OCI-LY1 (cell line): ENCODE data around the gene FFAR1.

Experiments used
- EZH2 ChIP-seq: fragments of 200-600 bp; sonication (generic), shearing (Covaris generic); IDR thresholded peaks from 2 replicates; pipeline ENCODE4 v1.8.0; 2017; ENCODE audit warnings: borderline replicate concordance, mixed run types, mild to moderate bottlenecking, antibody characterized with exemption, low read length, moderate library complexity, mixed read lengths
- TF ChIP-seq, protein P1 (sequence below): fragments of 200-600 bp; sonication (generic), shearing (Covaris generic); IDR thresholded peaks from 2 replicates; pipeline ENCODE4 v1.5.1; 2017; ENCODE audit warnings: mild to moderate bottlenecking, antibody characterized with exemption, low read length, moderate library complexity, mixed read lengths

DNA sequence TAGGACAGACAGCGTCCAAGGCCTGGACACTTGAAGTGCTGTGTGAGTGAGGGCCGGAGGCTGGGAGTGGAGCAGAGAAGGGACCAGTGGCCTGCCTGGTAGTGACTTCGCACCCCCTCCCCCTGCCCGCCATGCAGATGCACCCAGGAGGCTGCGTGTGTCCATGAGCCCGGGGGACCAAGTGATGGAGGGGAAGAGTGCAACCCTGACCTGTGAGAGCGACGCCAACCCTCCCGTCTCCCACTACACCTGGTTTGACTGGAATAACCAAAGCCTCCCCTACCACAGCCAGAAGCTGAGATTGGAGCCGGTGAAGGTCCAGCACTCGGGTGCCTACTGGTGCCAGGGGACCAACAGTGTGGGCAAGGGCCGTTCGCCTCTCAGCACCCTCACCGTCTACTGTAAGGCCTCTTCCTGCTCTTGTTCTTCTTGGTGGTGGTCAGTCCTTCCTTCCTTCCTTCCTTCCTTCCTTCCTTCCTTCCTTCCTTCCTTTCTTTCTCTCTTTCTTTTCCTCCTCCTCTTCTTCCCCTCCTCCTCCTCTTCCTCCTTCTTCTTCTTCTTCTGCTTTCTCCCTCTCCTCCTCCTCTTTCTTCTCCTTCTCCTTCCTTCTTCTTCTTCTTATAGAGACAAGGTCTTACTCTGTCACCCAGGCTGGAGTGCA lies 6.0 kb upstream of the FFAR1 start:
- TF ChIP-seq, protein P1, sequence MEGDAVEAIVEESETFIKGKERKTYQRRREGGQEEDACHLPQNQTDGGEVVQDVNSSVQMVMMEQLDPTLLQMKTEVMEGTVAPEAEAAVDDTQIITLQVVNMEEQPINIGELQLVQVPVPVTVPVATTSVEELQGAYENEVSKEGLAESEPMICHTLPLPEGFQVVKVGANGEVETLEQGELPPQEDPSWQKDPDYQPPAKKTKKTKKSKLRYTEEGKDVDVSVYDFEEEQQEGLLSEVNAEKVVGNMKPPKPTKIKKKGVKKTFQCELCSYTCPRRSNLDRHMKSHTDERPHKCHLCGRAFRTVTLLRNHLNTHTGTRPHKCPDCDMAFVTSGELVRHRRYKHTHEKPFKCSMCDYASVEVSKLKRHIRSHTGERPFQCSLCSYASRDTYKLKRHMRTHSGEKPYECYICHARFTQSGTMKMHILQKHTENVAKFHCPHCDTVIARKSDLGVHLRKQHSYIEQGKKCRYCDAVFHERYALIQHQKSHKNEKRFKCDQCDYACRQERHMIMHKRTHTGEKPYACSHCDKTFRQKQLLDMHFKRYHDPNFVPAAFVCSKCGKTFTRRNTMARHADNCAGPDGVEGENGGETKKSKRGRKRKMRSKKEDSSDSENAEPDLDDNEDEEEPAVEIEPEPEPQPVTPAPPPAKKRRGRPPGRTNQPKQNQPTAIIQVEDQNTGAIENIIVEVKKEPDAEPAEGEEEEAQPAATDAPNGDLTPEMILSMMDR: no peak
- TF ChIP-seq EZH2: no peak
